GM12878 (cell line): ENCODE data around the gene FGD6.

Experiments
- BRCA1 ChIP-seq: IDR thresholded peaks from 2 replicates; pipeline ENCODE4 v1.6.1; 2011; ENCODE audit warnings: low read depth, low read length, improper control_type of control experiment
- GABPA ChIP-seq: IDR thresholded peaks from 2 replicates; pipeline ENCODE4 v1.6.1; 2014; ENCODE audit warnings: antibody characterized with exemption, low read depth, mild to moderate bottlenecking, inconsistent platforms
- HDGF ChIP-seq: fragments of 450-650 bp; IDR thresholded peaks from 2 replicates; pipeline ENCODE4 v1.6.1; 2016; ENCODE audit warnings: antibody characterized with exemption
- NRF1 ChIP-seq: conservative IDR thresholded peaks from 2 replicates; pipeline ENCODE4 v1.6.1; 2011; ENCODE audit warnings: mild to moderate bottlenecking, low read depth, low read length, improper control_type of control experiment
- RFX5 ChIP-seq: IDR thresholded peaks from 2 replicates; pipeline ENCODE4 v1.6.1; 2011; ENCODE audit warnings: low read depth, low read length, improper control_type of control experiment
- SIX5 ChIP-seq: IDR thresholded peaks from 2 replicates; pipeline ENCODE4 v1.6.1; 2011; ENCODE audit warnings: mild to moderate bottlenecking, low read depth, low read length, moderate library complexity; ENCODE audit not compliant: severe bottlenecking
- TF ChIP-seq, protein P1 (sequence below): fragments of 450-650 bp; formaldehyde crosslinking; IDR thresholded peaks from 2 replicates; pipeline ENCODE4 v1.4.0; 2020; ENCODE audit warnings: mild to moderate bottlenecking, moderate library complexity
- TF ChIP-seq, protein P2 (sequence below), 3 experiments: IDR thresholded peaks in 2 of 3; conservative IDR thresholded peaks in 1 of 3; 2 replicates each; pipeline ENCODE4 v1.5.1; 2011; ENCODE audit warnings: low read depth in 3 of 3, low read length in 3 of 3, mild to moderate bottlenecking in 3 of 3, control low read depth in 2 of 3, moderate library complexity in 2 of 3, inconsistent platforms in 1 of 3, mixed read lengths in 1 of 3; ENCODE audit not compliant: control insufficient read depth in 2 of 3, insufficient read depth in 1 of 3; ENCODE audit errors: extremely low read depth in 1 of 3

DNA sequence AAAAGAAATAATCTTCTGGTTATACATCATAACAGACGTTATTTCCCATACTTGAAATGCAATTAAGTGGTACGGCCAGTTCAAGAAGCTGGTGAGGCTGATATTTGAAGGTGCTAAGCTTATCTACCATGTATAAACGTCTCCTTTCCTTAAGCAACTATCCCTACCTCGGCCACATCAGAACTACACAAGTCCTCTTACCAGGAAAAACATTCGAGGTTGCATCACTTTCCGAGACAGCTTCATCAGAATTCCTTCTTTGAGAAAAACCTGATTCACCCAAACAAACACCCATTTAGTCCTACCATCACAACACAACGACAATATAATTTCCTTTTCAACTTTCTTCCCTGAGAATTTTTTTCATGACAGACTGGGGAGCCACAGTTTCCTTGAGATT lies 109.9 kb downstream of the FGD6 start:
- TF ChIP-seq, protein P1, sequence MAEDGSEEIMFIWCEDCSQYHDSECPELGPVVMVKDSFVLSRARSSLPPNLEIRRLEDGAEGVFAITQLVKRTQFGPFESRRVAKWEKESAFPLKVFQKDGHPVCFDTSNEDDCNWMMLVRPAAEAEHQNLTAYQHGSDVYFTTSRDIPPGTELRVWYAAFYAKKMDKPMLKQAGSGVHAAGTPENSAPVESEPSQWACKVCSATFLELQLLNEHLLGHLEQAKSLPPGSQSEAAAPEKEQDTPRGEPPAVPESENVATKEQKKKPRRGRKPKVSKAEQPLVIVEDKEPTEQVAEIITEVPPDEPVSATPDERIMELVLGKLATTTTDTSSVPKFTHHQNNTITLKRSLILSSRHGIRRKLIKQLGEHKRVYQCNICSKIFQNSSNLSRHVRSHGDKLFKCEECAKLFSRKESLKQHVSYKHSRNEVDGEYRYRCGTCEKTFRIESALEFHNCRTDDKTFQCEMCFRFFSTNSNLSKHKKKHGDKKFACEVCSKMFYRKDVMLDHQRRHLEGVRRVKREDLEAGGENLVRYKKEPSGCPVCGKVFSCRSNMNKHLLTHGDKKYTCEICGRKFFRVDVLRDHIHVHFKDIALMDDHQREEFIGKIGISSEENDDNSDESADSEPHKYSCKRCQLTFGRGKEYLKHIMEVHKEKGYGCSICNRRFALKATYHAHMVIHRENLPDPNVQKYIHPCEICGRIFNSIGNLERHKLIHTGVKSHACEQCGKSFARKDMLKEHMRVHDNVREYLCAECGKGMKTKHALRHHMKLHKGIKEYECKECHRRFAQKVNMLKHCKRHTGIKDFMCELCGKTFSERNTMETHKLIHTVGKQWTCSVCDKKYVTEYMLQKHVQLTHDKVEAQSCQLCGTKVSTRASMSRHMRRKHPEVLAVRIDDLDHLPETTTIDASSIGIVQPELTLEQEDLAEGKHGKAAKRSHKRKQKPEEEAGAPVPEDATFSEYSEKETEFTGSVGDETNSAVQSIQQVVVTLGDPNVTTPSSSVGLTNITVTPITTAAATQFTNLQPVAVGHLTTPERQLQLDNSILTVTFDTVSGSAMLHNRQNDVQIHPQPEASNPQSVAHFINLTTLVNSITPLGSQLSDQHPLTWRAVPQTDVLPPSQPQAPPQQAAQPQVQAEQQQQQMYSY (CRISPR knock-in tag): no peak
- TF ChIP-seq SIX5 (no peak), NRF1 (no peak), RFX5 (no peak), HDGF (no peak), GABPA (no peak), BRCA1 (no peak)
- TF ChIP-seq, protein P2, sequence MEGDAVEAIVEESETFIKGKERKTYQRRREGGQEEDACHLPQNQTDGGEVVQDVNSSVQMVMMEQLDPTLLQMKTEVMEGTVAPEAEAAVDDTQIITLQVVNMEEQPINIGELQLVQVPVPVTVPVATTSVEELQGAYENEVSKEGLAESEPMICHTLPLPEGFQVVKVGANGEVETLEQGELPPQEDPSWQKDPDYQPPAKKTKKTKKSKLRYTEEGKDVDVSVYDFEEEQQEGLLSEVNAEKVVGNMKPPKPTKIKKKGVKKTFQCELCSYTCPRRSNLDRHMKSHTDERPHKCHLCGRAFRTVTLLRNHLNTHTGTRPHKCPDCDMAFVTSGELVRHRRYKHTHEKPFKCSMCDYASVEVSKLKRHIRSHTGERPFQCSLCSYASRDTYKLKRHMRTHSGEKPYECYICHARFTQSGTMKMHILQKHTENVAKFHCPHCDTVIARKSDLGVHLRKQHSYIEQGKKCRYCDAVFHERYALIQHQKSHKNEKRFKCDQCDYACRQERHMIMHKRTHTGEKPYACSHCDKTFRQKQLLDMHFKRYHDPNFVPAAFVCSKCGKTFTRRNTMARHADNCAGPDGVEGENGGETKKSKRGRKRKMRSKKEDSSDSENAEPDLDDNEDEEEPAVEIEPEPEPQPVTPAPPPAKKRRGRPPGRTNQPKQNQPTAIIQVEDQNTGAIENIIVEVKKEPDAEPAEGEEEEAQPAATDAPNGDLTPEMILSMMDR (IDR thresholded peaks at IDR 0.05 in 2 of 3, conservative IDR thresholded peaks at IDR 0.05 in 1 of 3; ENCODE audit: control insufficient read depth in 2 of 3, extremely low read depth in 1 of 3, insufficient read depth in 1 of 3, low read depth in 3 of 3, low read length in 3 of 3): no peak
